PC-3 (cell line): ENCODE measurements around the gene PIGN.

ENCODE experiments used
- EZH2phosphoT487 ChIP-seq: fragments of 300-600 bp; sonication (generic); IDR thresholded peaks from 2 replicates; pipeline ENCODE4 v1.6.1; 2018; ENCODE audit warnings: mild to moderate bottlenecking, antibody characterized with exemption, low read length, borderline replicate concordance
- TF ChIP-seq, protein P1 (sequence below): fragments of 300-600 bp; sonication (generic); conservative IDR thresholded peaks from 2 replicates; pipeline ENCODE4 v1.5.1; 2017; ENCODE audit warnings: antibody characterized with exemption, low read depth, mild to moderate bottlenecking, low read length

DNA sequence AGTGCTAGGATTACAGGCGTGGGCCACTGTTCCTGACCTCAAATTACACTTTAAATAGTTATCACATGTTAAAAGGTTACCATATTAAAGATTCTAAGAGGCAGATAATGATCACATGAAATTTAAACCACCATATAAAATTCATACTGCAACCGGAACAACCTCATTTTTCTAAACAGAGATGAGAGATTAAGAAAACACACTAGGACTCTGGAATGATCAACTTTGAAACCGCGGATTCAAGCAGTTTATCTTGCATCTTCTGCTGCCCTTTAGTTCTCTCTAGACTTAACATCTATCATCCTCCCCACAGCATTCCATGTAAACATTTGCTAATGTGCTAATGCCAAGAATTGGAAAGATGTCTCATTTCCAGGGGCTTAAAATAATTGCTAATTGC, 115.8 kb downstream of the PIGN start:
- TF ChIP-seq, protein P1, sequence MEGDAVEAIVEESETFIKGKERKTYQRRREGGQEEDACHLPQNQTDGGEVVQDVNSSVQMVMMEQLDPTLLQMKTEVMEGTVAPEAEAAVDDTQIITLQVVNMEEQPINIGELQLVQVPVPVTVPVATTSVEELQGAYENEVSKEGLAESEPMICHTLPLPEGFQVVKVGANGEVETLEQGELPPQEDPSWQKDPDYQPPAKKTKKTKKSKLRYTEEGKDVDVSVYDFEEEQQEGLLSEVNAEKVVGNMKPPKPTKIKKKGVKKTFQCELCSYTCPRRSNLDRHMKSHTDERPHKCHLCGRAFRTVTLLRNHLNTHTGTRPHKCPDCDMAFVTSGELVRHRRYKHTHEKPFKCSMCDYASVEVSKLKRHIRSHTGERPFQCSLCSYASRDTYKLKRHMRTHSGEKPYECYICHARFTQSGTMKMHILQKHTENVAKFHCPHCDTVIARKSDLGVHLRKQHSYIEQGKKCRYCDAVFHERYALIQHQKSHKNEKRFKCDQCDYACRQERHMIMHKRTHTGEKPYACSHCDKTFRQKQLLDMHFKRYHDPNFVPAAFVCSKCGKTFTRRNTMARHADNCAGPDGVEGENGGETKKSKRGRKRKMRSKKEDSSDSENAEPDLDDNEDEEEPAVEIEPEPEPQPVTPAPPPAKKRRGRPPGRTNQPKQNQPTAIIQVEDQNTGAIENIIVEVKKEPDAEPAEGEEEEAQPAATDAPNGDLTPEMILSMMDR = no peak
- TF ChIP-seq EZH2phosphoT487 = no peak
